ENCODE results near the gene EPS8L1. TPM values are rescaled to one million over a fixed set of nuclear protein-coding genes. Genes with fewer than 3 reads are reported as not detected.

EPS8L1 gene
- total and polyA plus RNA-seq, 2 of the 4 experiments (the other 2 are of a cell fraction), result 0.90 to 2.9 TPM

DNA sequence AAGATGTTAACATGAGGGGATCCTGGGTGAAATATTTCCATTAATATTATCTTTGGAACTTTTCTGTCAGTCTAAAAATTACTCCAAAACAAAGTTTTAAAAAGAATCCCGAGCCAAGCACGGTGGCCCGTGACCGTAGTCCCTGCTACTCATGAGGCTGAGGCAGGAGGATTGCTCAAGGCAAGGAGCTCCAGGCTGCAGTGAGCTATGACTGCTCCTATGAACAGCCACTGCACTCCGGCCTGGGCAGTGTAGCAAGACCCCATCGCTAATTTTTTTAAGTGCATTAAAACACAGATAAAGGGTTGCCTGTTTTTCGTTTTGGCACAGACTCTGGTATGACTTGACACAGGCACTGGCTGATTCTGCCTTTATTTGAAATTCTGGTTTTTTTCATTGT, 44.5 kb upstream of the EPS8L1 start:
- no peak overlapping the region for H2BK20ac ChIP-seq (ENCODE audit: low read depth, low read length)
- H2BK5ac ChIP-seq (ENCODE audit: low read depth, low read length, poor library complexity, severe bottlenecking), result no peak overlapping the region
- H3K9me3 ChIP-seq (ENCODE audit: control insufficient read depth, insufficient read depth, low read length), result peaks cover 10% of the 10 kb centered on the region; the same call in 1 of the 2 replicates
- no peak overlapping the region for H4K8ac ChIP-seq (ENCODE audit: low read depth in 2 of 2, low read length in 2 of 2)
- H4K5ac ChIP-seq (ENCODE audit: low read depth, low read length), result no peak overlapping the region
- H3K18ac ChIP-seq (ENCODE audit: low read depth, low read length), result no peak overlapping the region
- no peak overlapping the region for H3K14ac ChIP-seq (replicated peaks; ENCODE audit: low read depth, low read length)
- TF ChIP-seq RCOR1 (IDR thresholded peaks at IDR 0.05; ENCODE audit: insufficient replicate concordance, low read length) (no peak), RFX5 (IDR thresholded peaks at IDR 0.05; ENCODE audit: low read depth, low read length) (no peak)
- no peak overlapping the region for H3K23ac ChIP-seq (ENCODE audit: low read depth, low read length)
- H4K20me1 ChIP-seq (ENCODE audit: insufficient read depth, low read length), result no peaks in the 10 kb centered on the region
- H2AK5ac ChIP-seq (ENCODE audit: low read depth, low read length), result no peak overlapping the region
- WGBS, 2 experiments (ENCODE audit: extremely low coverage in 2 of 2, insufficient read length in 1 of 2), result 86% methylated on average over 5 of the region's 7 CpGs; no CpG with 5 or more reads in 1 of the 2 experiments
- H3K27me3 ChIP-seq (ENCODE audit: control insufficient read depth, insufficient read depth, low read length), result no peaks in the 10 kb centered on the region
- ChIA-PET POLR2A (ENCODE audit: unreplicated experiment) (no interaction called here), CTCF (no interaction called here)
- no peaks in the 10 kb centered on the region for H3K4me1 ChIP-seq (ENCODE audit: control insufficient read depth, insufficient read depth, low read length)
- H3K4me2 ChIP-seq (ENCODE audit: low read depth, low read length), result no peak overlapping the region
- BruUV-seq (replicated peaks), result no TSS peak
- ATAC-seq (ENCODE audit: low read depth) (no peak), DNase-seq (no peak)
- H3K56ac ChIP-seq (ENCODE audit: extremely low read depth, insufficient read depth, low read length), result no peak overlapping the region
- no peak overlapping the region for H2AK9ac ChIP-seq (replicated peaks; ENCODE audit: low read depth, low read length, poor library complexity)
- H3K9ac ChIP-seq (ENCODE audit: low read depth, low read length), result no peak overlapping the region
- no peaks in the 10 kb centered on the region for H3K36me3 ChIP-seq (ENCODE audit: control insufficient read depth, insufficient read depth, low read length)
- H3K27ac ChIP-seq (ENCODE audit: insufficient read depth, low read length), result no peak overlapping the region
- no peak overlapping the region for H2BK120ac ChIP-seq (ENCODE audit: low read depth, low read length)
- no peak overlapping the region for H3K4me3 ChIP-seq (ENCODE audit: insufficient read depth, low read depth, low read length)
- in situ Hi-C loops (cut with MboI; ENCODE audit: low sequenced_read_pairs) (no loop called here), dilution Hi-C loops (cut with HindIII; ENCODE audit: low sequenced_read_pairs, unreplicated experiment) (no loop called here), intact Hi-C loops (cut with micrococcal nuclease) (no loop called here)
- no peaks in the 10 kb centered on the region for H3K9me1 ChIP-seq (ENCODE audit: insufficient read depth, low read length)
- H3K79me1 ChIP-seq (ENCODE audit: low read depth in 1 of 2, low read length in 2 of 2), result no peaks in the 10 kb centered on the region
- no peak overlapping the region for H2AFZ ChIP-seq (replicated peaks; ENCODE audit: low read length, poor library complexity)
- no peak overlapping the region for H3K4ac ChIP-seq (ENCODE audit: low read depth, low read length)
- no peak overlapping the region for H4K91ac ChIP-seq (ENCODE audit: insufficient read depth, low read depth, low read length)
- no peak overlapping the region for H2BK15ac ChIP-seq (ENCODE audit: low read depth, low read length)
